Breast epithelium (tissue), 3 donors: ENCODE data around the gene NECAB3.

Experiments used
- CTCF ChIP-seq, 3 donors: fragments of 450-650 bp; IDR thresholded peaks; one replicate each; pipeline ENCODE4 v1.5.1; 2016 to 2017; ENCODE audit warnings: antibody characterized with exemption in 3 of 3, mild to moderate bottlenecking in 3 of 3, moderate library complexity in 3 of 3
- POLR2A ChIP-seq: fragments of 450-650 bp; IDR thresholded peaks from one replicate; pipeline ENCODE4 v1.6.1; 2016; ENCODE audit warnings: antibody characterized with exemption, mild to moderate bottlenecking, moderate library complexity

DNA sequence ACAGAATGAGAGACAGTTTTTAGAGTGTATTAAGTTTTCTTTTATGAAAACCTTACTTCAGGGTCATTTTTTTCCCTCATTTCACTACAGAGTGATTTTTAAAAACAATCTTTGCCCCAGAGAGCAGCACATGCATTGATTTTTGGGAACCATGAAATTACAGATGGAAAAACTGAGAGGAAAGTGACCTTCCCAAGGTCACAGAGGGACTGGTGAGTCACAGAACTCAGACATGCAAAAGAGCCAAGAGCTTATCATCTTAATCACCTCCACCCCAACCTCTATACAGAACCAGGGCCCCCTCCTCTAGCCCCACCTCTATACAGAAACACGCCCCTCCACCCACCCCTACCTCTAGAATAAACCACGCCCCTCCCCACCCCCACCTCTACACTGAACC is 35.2 kb upstream of the NECAB3 start:
- TF ChIP-seq CTCF (IDR thresholded peaks at IDR 0.05) (no peak), POLR2A (no peak)
